ENCODE results near the gene CNOT1. TPM values are rescaled to one million over a fixed set of nuclear protein-coding genes. Genes with fewer than 3 reads are reported as not detected.

Gene CNOT1
- total RNA-seq, 1 donor, result 133 TPM

DNA sequence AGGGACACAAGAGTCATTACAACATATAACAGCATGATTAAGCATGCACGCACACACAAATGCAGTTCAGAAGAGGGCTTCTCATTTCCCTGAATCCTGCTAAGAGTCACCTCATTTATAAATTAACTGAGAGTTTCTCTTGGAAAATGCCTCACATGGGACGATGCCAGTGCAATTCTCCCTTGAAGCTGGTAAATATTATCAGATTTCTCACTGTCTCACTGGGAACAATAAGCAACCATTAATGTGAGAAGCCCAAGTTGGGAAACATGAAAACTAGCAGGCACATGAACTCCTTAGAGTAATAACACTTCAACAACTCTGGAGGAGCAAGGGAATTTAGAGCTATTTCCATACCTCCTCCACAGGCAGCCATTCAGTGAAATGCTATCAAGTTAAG, 87.9 kb downstream of the CNOT1 start:
- no peak for DNase-seq (ENCODE audit: low read depth)
- H3K4me3 ChIP-seq (ENCODE audit: low read depth, low read length), result no peak overlapping the region
- TF ChIP-seq, protein P1, sequence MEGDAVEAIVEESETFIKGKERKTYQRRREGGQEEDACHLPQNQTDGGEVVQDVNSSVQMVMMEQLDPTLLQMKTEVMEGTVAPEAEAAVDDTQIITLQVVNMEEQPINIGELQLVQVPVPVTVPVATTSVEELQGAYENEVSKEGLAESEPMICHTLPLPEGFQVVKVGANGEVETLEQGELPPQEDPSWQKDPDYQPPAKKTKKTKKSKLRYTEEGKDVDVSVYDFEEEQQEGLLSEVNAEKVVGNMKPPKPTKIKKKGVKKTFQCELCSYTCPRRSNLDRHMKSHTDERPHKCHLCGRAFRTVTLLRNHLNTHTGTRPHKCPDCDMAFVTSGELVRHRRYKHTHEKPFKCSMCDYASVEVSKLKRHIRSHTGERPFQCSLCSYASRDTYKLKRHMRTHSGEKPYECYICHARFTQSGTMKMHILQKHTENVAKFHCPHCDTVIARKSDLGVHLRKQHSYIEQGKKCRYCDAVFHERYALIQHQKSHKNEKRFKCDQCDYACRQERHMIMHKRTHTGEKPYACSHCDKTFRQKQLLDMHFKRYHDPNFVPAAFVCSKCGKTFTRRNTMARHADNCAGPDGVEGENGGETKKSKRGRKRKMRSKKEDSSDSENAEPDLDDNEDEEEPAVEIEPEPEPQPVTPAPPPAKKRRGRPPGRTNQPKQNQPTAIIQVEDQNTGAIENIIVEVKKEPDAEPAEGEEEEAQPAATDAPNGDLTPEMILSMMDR (IDR thresholded peaks at IDR 0.05; ENCODE audit: insufficient read depth, low read depth, low read length), result no peak

DNA sequence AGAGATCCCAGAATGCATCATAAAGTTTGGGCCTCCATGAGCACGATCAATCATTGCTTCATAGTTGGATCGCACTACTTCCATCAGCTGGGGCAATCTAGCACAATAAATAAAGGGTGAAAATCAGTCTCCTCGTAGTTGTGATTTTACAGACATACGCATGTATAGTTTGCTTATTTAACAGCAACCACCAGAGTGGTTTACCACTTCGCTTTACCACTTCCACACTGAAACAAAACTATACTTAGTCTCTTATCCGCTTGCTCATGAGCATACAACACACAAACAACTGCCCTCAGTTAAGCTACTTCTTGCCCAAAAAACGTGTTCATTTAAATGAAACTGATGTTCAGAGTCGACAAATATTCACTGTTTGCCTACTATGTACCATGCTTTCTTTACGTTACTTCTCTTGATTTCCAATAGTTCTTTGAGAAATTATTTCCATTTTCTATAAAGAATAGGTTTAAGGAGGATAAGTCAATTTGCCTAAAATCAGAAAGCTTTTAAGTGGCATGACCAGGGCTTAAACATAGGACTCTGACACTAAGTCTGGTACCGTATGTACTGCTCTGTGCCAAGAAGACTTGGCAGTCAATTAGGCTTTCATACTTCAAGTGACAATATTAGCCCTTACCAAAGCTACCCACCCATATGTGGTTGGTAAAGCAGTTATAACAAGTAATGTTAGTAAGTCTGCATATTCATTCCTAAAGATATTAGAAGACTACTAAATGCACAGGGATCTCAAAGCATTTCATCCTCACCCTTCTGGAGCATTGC, 92.3 kb downstream of the CNOT1 start:
- H3K4me3 ChIP-seq (ENCODE audit: low read depth, low read length), result no peak overlapping the region
- no peak for DNase-seq (ENCODE audit: low read depth)
- TF ChIP-seq, protein P1 (IDR thresholded peaks at IDR 0.05; ENCODE audit: insufficient read depth, low read depth, low read length), result no peak

DNA sequence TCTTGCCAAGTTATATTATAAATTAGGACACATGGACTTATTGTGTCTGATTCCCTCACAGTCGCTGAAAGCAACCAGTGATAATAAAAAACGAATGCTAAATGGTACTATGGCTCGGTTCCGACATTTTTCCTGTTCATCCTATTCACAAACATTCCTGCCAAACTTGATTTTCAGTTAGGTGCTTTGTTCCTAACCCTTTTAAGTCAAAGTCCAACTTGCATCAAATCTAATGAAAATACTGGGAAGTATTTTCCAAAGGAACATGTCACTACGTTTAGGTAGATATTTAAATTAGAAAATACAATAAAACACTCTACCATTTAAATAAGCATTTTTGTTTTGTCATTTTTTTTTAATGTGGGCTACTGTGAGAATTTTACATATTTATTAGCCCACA, 93.3 kb downstream of the CNOT1 start:
- no peak for DNase-seq (ENCODE audit: low read depth)
- no peak overlapping the region for H3K4me3 ChIP-seq (ENCODE audit: low read depth, low read length)
- TF ChIP-seq, protein P1 (IDR thresholded peaks at IDR 0.05; ENCODE audit: insufficient read depth, low read depth, low read length), result no peak

DNA sequence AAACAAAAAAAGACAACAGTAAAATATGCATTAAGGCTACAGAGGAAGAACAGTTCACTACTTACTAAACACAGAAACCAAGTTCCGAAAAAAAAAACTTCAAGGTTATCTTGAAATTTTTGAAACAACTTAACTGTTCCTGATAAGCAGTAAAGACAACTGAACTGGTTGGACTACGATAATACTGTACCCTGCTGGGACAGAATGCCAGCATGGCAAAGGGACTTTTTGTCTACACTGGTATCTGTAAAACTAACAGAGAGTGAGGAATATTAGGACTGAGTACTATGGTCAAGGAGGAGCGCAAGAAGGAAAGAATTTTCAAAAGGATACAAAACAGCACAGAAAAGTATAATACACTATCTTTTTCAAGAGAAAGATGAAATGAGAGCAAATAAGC, 94.5 kb downstream of the CNOT1 start:
- H3K4me3 ChIP-seq (ENCODE audit: low read depth, low read length), result no peak overlapping the region
- TF ChIP-seq, protein P1 (IDR thresholded peaks at IDR 0.05; ENCODE audit: insufficient read depth, low read depth, low read length), result no peak
- DNase-seq (ENCODE audit: low read depth), result no peak

DNA sequence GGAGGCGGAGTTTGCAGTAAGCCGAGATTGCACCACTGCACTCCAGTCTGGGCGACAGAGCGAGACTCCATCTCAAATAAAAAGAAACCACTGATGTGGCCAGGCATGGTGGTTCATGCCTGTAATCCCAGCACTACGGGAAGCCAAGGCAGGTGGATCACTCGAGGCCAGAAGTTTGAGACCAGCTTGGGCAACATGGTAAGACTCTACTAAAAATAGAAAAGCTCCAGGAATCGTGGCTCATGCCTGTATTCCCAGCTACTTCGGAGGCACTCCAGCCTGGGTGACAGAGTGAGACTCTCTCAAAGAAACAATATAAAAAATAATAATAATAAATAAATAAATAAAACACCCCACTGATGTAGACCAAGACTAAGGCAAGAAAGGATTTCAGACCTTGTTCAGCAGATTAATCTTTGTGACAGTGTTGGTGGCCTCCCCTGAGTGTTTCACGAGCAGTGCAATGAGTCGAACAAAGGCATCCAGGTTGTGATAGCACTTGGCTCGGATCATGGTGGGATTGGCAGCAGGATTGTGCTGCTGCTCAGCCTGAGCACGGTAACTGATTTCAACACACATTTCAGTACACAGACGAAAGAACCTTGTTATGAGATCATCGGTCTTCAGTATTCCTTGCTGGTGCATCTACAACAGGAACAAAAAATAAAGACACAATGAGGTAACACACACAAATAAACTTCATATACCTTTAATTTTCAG, 95.7 kb downstream of the CNOT1 start:
- TF ChIP-seq, protein P1 (IDR thresholded peaks at IDR 0.05; ENCODE audit: insufficient read depth, low read depth, low read length), result no peak
- DNase-seq (ENCODE audit: low read depth), result no peak
- H3K4me3 ChIP-seq (ENCODE audit: low read depth, low read length), result no peak overlapping the region

DNA sequence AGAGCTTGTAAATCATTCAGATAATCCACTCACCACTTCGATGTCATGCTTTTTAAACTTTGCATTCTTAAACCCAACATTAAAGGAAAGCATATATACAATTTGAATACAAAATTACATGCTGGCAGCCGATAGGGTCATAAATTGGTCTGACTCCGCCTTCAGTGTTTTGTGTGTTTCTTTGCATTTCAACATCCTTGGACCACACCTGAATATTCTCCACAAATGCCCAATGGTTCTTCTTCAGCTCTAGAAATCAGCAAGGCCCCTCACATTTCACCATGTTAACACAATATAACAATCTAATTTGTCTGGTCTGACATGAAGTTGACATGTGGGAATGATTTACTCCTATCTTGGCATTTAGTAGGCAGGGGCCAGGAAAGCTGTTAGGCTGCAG, 97.2 kb downstream of the CNOT1 start:
- H3K4me3 ChIP-seq (ENCODE audit: low read depth, low read length), result no peak overlapping the region
- no peak for DNase-seq (ENCODE audit: low read depth)
- TF ChIP-seq, protein P1 (IDR thresholded peaks at IDR 0.05; ENCODE audit: insufficient read depth, low read depth, low read length), result no peak
